K562 (cell line): Measurements from ENCODE around the gene GARNL3. TPM values are rescaled to one million over a fixed set of nuclear protein-coding genes. Genes with fewer than 3 reads are reported as not detected.
A peak's percentile ranks its signal among the peaks of the same experiment; 100 is the strongest.

Experiments used
- AFF4 ChIP-seq: sonication (generic); formaldehyde crosslinking; IDR thresholded peaks from 2 replicates; pipeline ENCODE4 v1.8.0; 2023; ENCODE audit warnings: mild to moderate bottlenecking, missing genetic modification reagents
- BHLHE40 ChIP-seq: IDR thresholded peaks from 2 replicates; pipeline ENCODE4 v1.6.1; 2011; ENCODE audit warnings: low read length, improper control_type of control experiment
- CEBPB ChIP-seq: fragments of 450-650 bp; IDR thresholded peaks from 2 replicates; pipeline ENCODE4 v1.6.1; 2016; ENCODE audit warnings: missing genetic modification characterization, missing compliant biosample characterization
- CREB1 ChIP-seq, 2 experiments: sonication (generic) in 1 of 2; formaldehyde crosslinking in 1 of 2; IDR thresholded peaks; 2 replicates each; pipeline versions ENCODE4 v1.6.1 to v1.8.0; 2012 to 2022; ENCODE audit warnings: inconsistent platforms in 1 of 2, mild to moderate bottlenecking in 1 of 2, missing genetic modification reagents in 1 of 2, moderate library complexity in 1 of 2
- FOXM1 ChIP-seq, 2 experiments: fragments of 450-650 bp in 1 of 2; sonication (generic) in 1 of 2; formaldehyde crosslinking in 1 of 2; IDR thresholded peaks; 2 replicates each; pipeline versions ENCODE4 v1.6.1 to v1.9.0; 2017 to 2022; ENCODE audit warnings: low read depth in 2 of 2, mild to moderate bottlenecking in 2 of 2, missing genetic modification reagents in 1 of 2, moderate library complexity in 1 of 2
- MGA ChIP-seq: fragments of 450-650 bp; IDR thresholded peaks from 2 replicates; pipeline ENCODE4 v1.6.1; 2016; ENCODE audit warnings: mild to moderate bottlenecking, moderate library complexity
- RUNX1 ChIP-seq: sonication (generic); IDR thresholded peaks from 2 replicates; pipeline ENCODE4 v1.6.1; 2016; ENCODE audit warnings: antibody characterized with exemption, low read depth
- TCF7 ChIP-seq: sonication (generic); IDR thresholded peaks from 2 replicates; pipeline ENCODE4 v1.6.1; 2016; ENCODE audit warnings: antibody characterized with exemption, borderline replicate concordance
- TGIF2 ChIP-seq: sonication (generic); formaldehyde crosslinking; IDR thresholded peaks from 2 replicates; pipeline ENCODE4 v1.8.1; 2022; ENCODE audit warnings: mild to moderate bottlenecking, missing genetic modification reagents, moderate library complexity
- ZNF586 ChIP-seq: fragments of 450-650 bp; formaldehyde crosslinking; conservative IDR thresholded peaks from 2 replicates; pipeline ENCODE4 v1.4.0; 2020; ENCODE audit warnings: mild to moderate bottlenecking, moderate library complexity
- polyA plus RNA-seq, 8 experiments: library from polyadenylated mRNA; depleted of rRNA in 4 of 8; stranded (reverse) in 5 of 8; unstranded in 3 of 8; fragments of >200 nt; fragmentation: Nextera tagmentation in 2 of 8; fragmentation: Illumina TruSeq in 1 of 8; extraction: Ambion mirVana in 2 of 8; extraction: Trizol in 1 of 8; gene quantifications; 2 replicates each; pipeline versions ENCODE4 v1.2.1 to v1.2.3, GENCODE V29; 2011 to 2014; ENCODE audit warnings: inconsistent platforms in 1 of 8, missing spikeins in 1 of 8
- total RNA-seq, 7 experiments: library from RNA; depleted of rRNA in 6 of 7; stranded (reverse); fragments of >200 nt in 6 of 7; fragmentation: Illumina TruSeq in 2 of 7; extraction: Trizol in 2 of 7; gene quantifications; 2 replicates each; pipeline versions ENCODE4 v1.2.1 to v1.2.3, GENCODE V29; 2011 to 2021; ENCODE audit warnings: low replicate concordance in 1 of 7

The GARNL3 gene
- total and polyA plus RNA-seq, 9 of the 15 experiments (the other 6 are each of a cell fraction or from before 2014, with no cell fraction given): 0.35 to 2.7 (median 1.6) TPM

GRCh38 chr9:127388037-127388855 lies 123.7 kb downstream of the GARNL3 start (continued):
- TF ChIP-seq CEBPB (tag) (peak; percentile 87), MGA (peak; percentile 40; the same call in 1 of the 2 replicates), RUNX1 (no peak), FOXM1 (IDR thresholded peaks at IDR 0.05; ENCODE audit: low read depth) (no peak), FOXM1 (CRISPR knock-in tag; IDR thresholded peaks at IDR 0.05; ENCODE audit: low read depth) (no peak), TCF7 (peak; percentile 97), AFF4 (CRISPR knock-in tag) (no peak), CREB1 (IDR thresholded peaks at IDR 0.05) (no peak), CREB1 (CRISPR knock-in tag; IDR thresholded peaks at IDR 0.05) (no peak), ZNF586 (no peak), BHLHE40 (peak; percentile 76), TGIF2 (no peak)
